IMR-90 (cell line): Measurements from ENCODE around the gene UBXN6. TPM values are rescaled to one million over a fixed set of nuclear protein-coding genes. Genes with fewer than 3 reads are reported as not detected.

ENCODE experiments used
- ATAC-seq: fragments of 200-7000 bp; cut with Tn5 transposase; 2 replicates; pipeline ENCODE4 v1.9.1; 2020; ENCODE audit warnings: low read depth, mild to moderate bottlenecking, moderate library complexity
- BruUV-seq: library from RNA; stranded (reverse); fragments of 400-500 nt; replicated peaks from 2 replicates; lab custom pipeline; 2021; lab: Mats Ljungman, UMichigan
- CTCF ChIA-PET: fragments of 300-600 bp; formaldehyde crosslinking; extraction: SDS; loops from one replicate; lab custom pipeline; 2021; ENCODE audit warnings: antibody characterized with exemption; lab: Yijun Ruan, JAX
- POLR2A ChIA-PET: fragments of 300-600 bp; sonication (Branson Sonifier 250); formaldehyde crosslinking; loops from one replicate; lab custom pipeline; 2022; ENCODE audit warnings: antibody characterized with exemption; ENCODE audit not compliant: unreplicated experiment; lab: Charles Lee
- DNase-seq: peaks from one replicate; pipeline ENCODE4 v3.0.0; 2013
- H2AFZ ChIP-seq: replicated peaks from 2 replicates; pipeline ENCODE3; 2013; ENCODE audit warnings: low read length, mild to moderate bottlenecking; ENCODE audit not compliant: poor library complexity
- H2AK5ac ChIP-seq: 2 replicates; pipeline ENCODE4 v1.6.1; 2013; ENCODE audit warnings: low read depth, low read length, inconsistent platforms
- H2AK9ac ChIP-seq: replicated peaks from 2 replicates; pipeline ENCODE3; 2013; ENCODE audit warnings: mild to moderate bottlenecking, low read depth, low read length, moderate library complexity; ENCODE audit not compliant: poor library complexity
- H2BK120ac ChIP-seq: 2 replicates; pipeline ENCODE4 v1.6.1; 2013; ENCODE audit warnings: low read depth, low read length, inconsistent platforms
- H2BK15ac ChIP-seq: 3 replicates; pipeline ENCODE4 v1.6.1; 2013; ENCODE audit warnings: low read depth, low read length, inconsistent platforms
- H2BK20ac ChIP-seq: 2 replicates; pipeline ENCODE4 v1.6.1; 2013; ENCODE audit warnings: low read depth, mild to moderate bottlenecking, inconsistent platforms, low read length, moderate library complexity
- H2BK5ac ChIP-seq: 2 replicates; pipeline ENCODE4 v1.6.1; 2013; ENCODE audit warnings: mild to moderate bottlenecking, low read depth, low read length, inconsistent platforms; ENCODE audit not compliant: poor library complexity, severe bottlenecking
- H3K14ac ChIP-seq: replicated peaks from 2 replicates; pipeline ENCODE4 v1.6.1; 2013; ENCODE audit warnings: low read depth, low read length, inconsistent platforms
- H3K18ac ChIP-seq: 2 replicates; pipeline ENCODE4 v1.6.1; 2013; ENCODE audit warnings: low read depth, low read length, control low read depth
- H3K23ac ChIP-seq: 2 replicates; pipeline ENCODE4 v1.6.1; 2013; ENCODE audit warnings: low read depth, low read length, inconsistent platforms
- H3K27ac ChIP-seq: 2 replicates; pipeline ENCODE4 v1.5.1; 2013; ENCODE audit warnings: mild to moderate bottlenecking, control low read depth, low read length; ENCODE audit not compliant: insufficient read depth
- H3K27me3 ChIP-seq: 2 replicates; pipeline ENCODE4 v1.6.1; 2013; ENCODE audit warnings: low read length; ENCODE audit not compliant: control insufficient read depth, insufficient read depth
- H3K36me3 ChIP-seq: 2 replicates; pipeline ENCODE4 v1.6.1; 2013; ENCODE audit warnings: low read length, mixed read lengths; ENCODE audit not compliant: control insufficient read depth, insufficient read depth
- H3K4ac ChIP-seq: 2 replicates; pipeline ENCODE4 v1.6.1; 2013; ENCODE audit warnings: low read depth, low read length, inconsistent platforms
- H3K4me1 ChIP-seq: 2 replicates; pipeline ENCODE4 v1.6.1; 2013; ENCODE audit warnings: low read length, mixed read lengths; ENCODE audit not compliant: control insufficient read depth, insufficient read depth
- H3K4me2 ChIP-seq: 2 replicates; pipeline ENCODE4 v1.6.1; 2013; ENCODE audit warnings: low read depth, mild to moderate bottlenecking, control low read depth, low read length, moderate library complexity
- H3K4me3 ChIP-seq: 2 replicates; pipeline ENCODE4 v1.5.1; 2013; ENCODE audit warnings: low read depth, mild to moderate bottlenecking, control low read depth, low read length, moderate library complexity; ENCODE audit not compliant: insufficient read depth
- H3K56ac ChIP-seq: 2 replicates; pipeline ENCODE4 v1.6.1; 2013; ENCODE audit warnings: low read length, inconsistent platforms; ENCODE audit not compliant: insufficient read depth; ENCODE audit errors: extremely low read depth
- H3K79me1 ChIP-seq, 2 experiments: 2 replicates each; pipeline ENCODE4 v1.6.1; 2013; ENCODE audit warnings: low read length in 2 of 2, inconsistent platforms in 1 of 2, low read depth in 1 of 2
- H3K9ac ChIP-seq: 2 replicates; pipeline ENCODE4 v1.6.1; 2013; ENCODE audit warnings: low read depth, low read length, control low read depth
- H3K9me1 ChIP-seq: 2 replicates; pipeline ENCODE4 v1.6.1; 2013; ENCODE audit warnings: low read length, inconsistent platforms; ENCODE audit not compliant: insufficient read depth
- H3K9me3 ChIP-seq: 2 replicates; pipeline ENCODE4 v1.6.1; 2013; ENCODE audit warnings: low read length; ENCODE audit not compliant: control insufficient read depth, insufficient read depth
- H4K20me1 ChIP-seq: 2 replicates; pipeline ENCODE4 v1.6.1; 2013; ENCODE audit warnings: low read length, inconsistent platforms; ENCODE audit not compliant: insufficient read depth
- H4K5ac ChIP-seq: 2 replicates; pipeline ENCODE4 v1.6.1; 2013; ENCODE audit warnings: mild to moderate bottlenecking, low read depth, low read length, control low read depth
- H4K8ac ChIP-seq, 2 experiments: 2 replicates each; pipeline ENCODE4 v1.6.1; 2013; ENCODE audit warnings: low read depth in 2 of 2, low read length in 2 of 2, control low read depth in 1 of 2, inconsistent platforms in 1 of 2
- H4K91ac ChIP-seq: 2 replicates; pipeline ENCODE4 v1.6.1; 2013; ENCODE audit warnings: low read depth, low read length, inconsistent platforms; ENCODE audit not compliant: insufficient read depth
- BHLHE40 ChIP-seq: fragments of 150-350 bp; IDR thresholded peaks from 2 replicates; pipeline ENCODE4 v1.6.1; 2016; ENCODE audit warnings: mild to moderate bottlenecking, low read depth, low read length
- CHD1 ChIP-seq: IDR thresholded peaks from 2 replicates; pipeline ENCODE4 v1.6.1; 2012; ENCODE audit warnings: low read depth, low read length, improper control_type of control experiment
- FOS ChIP-seq: fragments of 150-350 bp; IDR thresholded peaks from 2 replicates; pipeline ENCODE4 v1.6.1; 2016; ENCODE audit warnings: low read depth, low read length
- MAFK ChIP-seq: IDR thresholded peaks from 2 replicates; pipeline ENCODE4 v1.6.1; 2012; ENCODE audit warnings: low read depth, low read length, improper control_type of control experiment
- MAZ ChIP-seq: IDR thresholded peaks from 2 replicates; pipeline ENCODE4 v1.6.1; 2012; ENCODE audit warnings: low read depth, mild to moderate bottlenecking, low read length, improper control_type of control experiment, moderate library complexity, borderline replicate concordance
- MXI1 ChIP-seq: IDR thresholded peaks from 2 replicates; pipeline ENCODE4 v1.6.1; 2012; ENCODE audit warnings: low read depth, mild to moderate bottlenecking, low read length, moderate library complexity, borderline replicate concordance
- NFE2L2 ChIP-seq: fragments of 150-350 bp; IDR thresholded peaks from 2 replicates; pipeline ENCODE4 v1.6.1; 2016; ENCODE audit warnings: low read depth, mild to moderate bottlenecking, low read length
- POLR2A ChIP-seq: IDR thresholded peaks from 2 replicates; pipeline ENCODE4 v1.6.1; 2012; ENCODE audit warnings: mild to moderate bottlenecking, low read depth, low read length
- RCOR1 ChIP-seq: IDR thresholded peaks from 2 replicates; pipeline ENCODE4 v1.6.1; 2012; ENCODE audit warnings: mild to moderate bottlenecking, low read length, improper control_type of control experiment; ENCODE audit not compliant: insufficient replicate concordance
- RFX5 ChIP-seq: IDR thresholded peaks from 2 replicates; pipeline ENCODE4 v1.8.0; 2012; ENCODE audit warnings: low read depth, mild to moderate bottlenecking, low read length, moderate library complexity
- SMC3 ChIP-seq: fragments of 150-350 bp; IDR thresholded peaks from 2 replicates; pipeline ENCODE4 v1.6.1; 2016; ENCODE audit warnings: low read depth, mild to moderate bottlenecking, antibody characterized with exemption, low read length, moderate library complexity
- WGBS, 2 experiments: methylation state at CpG; one replicate each; pipeline versions ENCODE4 v1.1.5 to v1.1.7; 2013; ENCODE audit warnings: missing lambda C conversion rate in 2 of 2; ENCODE audit not compliant: insufficient read length in 1 of 2; ENCODE audit errors: extremely low coverage in 2 of 2; 5-methylcytosine and 5-hydroxymethylcytosine counted together
- dilution Hi-C: fragments of 300-500 bp; cut with HindIII; formaldehyde crosslinking; loops from one replicate; pipeline ENCODE4 v1.14.3; 2018; ENCODE audit warnings: low sequenced_read_pairs; ENCODE audit not compliant: unreplicated experiment
- in situ Hi-C: fragments of 300-500 bp; cut with MboI; formaldehyde crosslinking; loops from 3 replicates; pipeline ENCODE4 v1.14.3; 2019; ENCODE audit warnings: low sequenced_read_pairs, inconsistent platforms, mixed read lengths
- intact Hi-C: fragments of 100-400 bp; cut with micrococcal nuclease; formaldehyde crosslinking; loops from 2 replicates; pipeline ENCODE4 v1.10.0; 2022
- polyA plus RNA-seq, 3 experiments: library from polyadenylated mRNA; depleted of rRNA; stranded (reverse); fragments of >200 nt; gene quantifications; 2 replicates each; pipeline ENCODE4 v1.2.3, GENCODE V29; 2012; ENCODE audit warnings: low replicate concordance in 1 of 3
- total RNA-seq: library from RNA; depleted of rRNA; stranded (reverse); fragments of >200 nt; gene quantifications from 2 replicates; pipeline ENCODE4 v1.2.3, GENCODE V29; 2012
- TF ChIP-seq, protein P1 (sequence below): conservative IDR thresholded peaks from 2 replicates; pipeline ENCODE4 v1.5.1; 2012; ENCODE audit warnings: mild to moderate bottlenecking, low read depth, low read length, improper control_type of control experiment
- TF ChIP-seq, protein P2 (sequence below): fragments of 150-350 bp; IDR thresholded peaks from 2 replicates; pipeline ENCODE4 v1.6.1; 2016; ENCODE audit warnings: low read depth, mild to moderate bottlenecking, low read length, moderate library complexity, borderline replicate concordance

The UBXN6 gene
- total and polyA plus RNA-seq, 2 of the 4 experiments (the other 2 are of a cell fraction): 84.2 to 86.5 TPM

DNA sequence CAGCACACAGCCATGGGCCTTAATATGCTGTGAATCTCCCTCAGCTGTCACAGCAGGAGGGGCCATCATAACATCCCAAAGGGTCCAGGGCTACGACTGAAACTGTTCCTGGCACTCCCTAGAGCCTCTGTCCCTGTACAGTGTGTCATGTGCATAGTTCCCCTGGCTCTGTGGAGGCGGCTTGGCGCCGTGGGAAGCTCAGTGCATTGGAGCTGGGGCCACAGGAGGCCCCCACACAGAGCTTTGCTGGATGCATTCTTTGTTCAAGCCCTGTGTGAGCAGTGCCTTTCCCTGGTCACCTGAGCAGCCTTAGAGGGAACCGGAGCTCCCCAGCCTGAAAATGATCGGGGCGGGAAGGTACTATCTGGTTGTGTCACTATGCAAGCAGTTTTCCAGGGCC, 21.4 kb downstream of the UBXN6 start:
- Histone ChIP-seq H3K27ac (no peak overlapping the region), H3K4me3 (no peak overlapping the region), H4K8ac (no peak overlapping the region), H2AK9ac (no peak overlapping the region), H2BK15ac (no peak overlapping the region), H2BK20ac (no peak overlapping the region), H2AFZ (no peak overlapping the region), H3K9ac (no peak overlapping the region), H2AK5ac (no peak overlapping the region), H4K20me1 (no peaks in the 10 kb centered on the region), H3K79me1 (peaks cover 3 to 27% of the 10 kb centered on the region in 2 experiments), H4K91ac (no peak overlapping the region), H3K23ac (no peak overlapping the region), H4K5ac (no peak overlapping the region), H2BK5ac (no peak overlapping the region), H3K9me3 (no peaks in the 10 kb centered on the region), H3K4ac (no peak overlapping the region), H3K4me1 (no peaks in the 10 kb centered on the region), H3K56ac (no peak overlapping the region), H3K36me3 (peaks cover 24% of the 10 kb centered on the region), H3K14ac (no peak overlapping the region), H3K9me1 (peaks cover 6% of the 10 kb centered on the region; the same call in 1 of the 2 replicates), H3K18ac (no peak overlapping the region), H3K27me3 (no peaks in the 10 kb centered on the region), H2BK120ac (no peak overlapping the region), H3K4me2 (no peak overlapping the region)
- in situ Hi-C loops: no loop called here
- ATAC-seq: no peak
- intact Hi-C loops: no loop called here
- no peak for DNase-seq
- POLR2A ChIA-PET: interaction anchor here (0.6 kb wide), 1 partner anchor 1058 kb away, joined by 3 read pairs; no protein-coding TSS in a partner anchor
- 87% methylated on average over 5 of the region's 7 CpGs; no CpG with 5 or more reads in 1 of the 2 experiments for WGBS, 2 experiments
- CTCF ChIA-PET: interaction anchor here (0.6 kb wide), 1 partner anchor 32 kb away, joined by 3 read pairs; no protein-coding TSS in a partner anchor
- dilution Hi-C loops: no loop called here
- TF ChIP-seq, protein P1, sequence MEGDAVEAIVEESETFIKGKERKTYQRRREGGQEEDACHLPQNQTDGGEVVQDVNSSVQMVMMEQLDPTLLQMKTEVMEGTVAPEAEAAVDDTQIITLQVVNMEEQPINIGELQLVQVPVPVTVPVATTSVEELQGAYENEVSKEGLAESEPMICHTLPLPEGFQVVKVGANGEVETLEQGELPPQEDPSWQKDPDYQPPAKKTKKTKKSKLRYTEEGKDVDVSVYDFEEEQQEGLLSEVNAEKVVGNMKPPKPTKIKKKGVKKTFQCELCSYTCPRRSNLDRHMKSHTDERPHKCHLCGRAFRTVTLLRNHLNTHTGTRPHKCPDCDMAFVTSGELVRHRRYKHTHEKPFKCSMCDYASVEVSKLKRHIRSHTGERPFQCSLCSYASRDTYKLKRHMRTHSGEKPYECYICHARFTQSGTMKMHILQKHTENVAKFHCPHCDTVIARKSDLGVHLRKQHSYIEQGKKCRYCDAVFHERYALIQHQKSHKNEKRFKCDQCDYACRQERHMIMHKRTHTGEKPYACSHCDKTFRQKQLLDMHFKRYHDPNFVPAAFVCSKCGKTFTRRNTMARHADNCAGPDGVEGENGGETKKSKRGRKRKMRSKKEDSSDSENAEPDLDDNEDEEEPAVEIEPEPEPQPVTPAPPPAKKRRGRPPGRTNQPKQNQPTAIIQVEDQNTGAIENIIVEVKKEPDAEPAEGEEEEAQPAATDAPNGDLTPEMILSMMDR: no peak
- TF ChIP-seq RCOR1: no peak
- no peak for TF ChIP-seq RFX5
- no peak for TF ChIP-seq FOS
- TF ChIP-seq MXI1: no peak
- no peak for TF ChIP-seq SMC3
- TF ChIP-seq BHLHE40: no peak
- TF ChIP-seq MAFK: no peak
- TF ChIP-seq POLR2A: no peak
- TF ChIP-seq CHD1: no peak
- TF ChIP-seq, protein P2, sequence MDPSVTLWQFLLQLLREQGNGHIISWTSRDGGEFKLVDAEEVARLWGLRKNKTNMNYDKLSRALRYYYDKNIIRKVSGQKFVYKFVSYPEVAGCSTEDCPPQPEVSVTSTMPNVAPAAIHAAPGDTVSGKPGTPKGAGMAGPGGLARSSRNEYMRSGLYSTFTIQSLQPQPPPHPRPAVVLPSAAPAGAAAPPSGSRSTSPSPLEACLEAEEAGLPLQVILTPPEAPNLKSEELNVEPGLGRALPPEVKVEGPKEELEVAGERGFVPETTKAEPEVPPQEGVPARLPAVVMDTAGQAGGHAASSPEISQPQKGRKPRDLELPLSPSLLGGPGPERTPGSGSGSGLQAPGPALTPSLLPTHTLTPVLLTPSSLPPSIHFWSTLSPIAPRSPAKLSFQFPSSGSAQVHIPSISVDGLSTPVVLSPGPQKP: no peak
- TF ChIP-seq MAZ: no peak
- TF ChIP-seq NFE2L2: no peak
- no TSS peak for BruUV-seq
